ENCODE measurements around the gene SMG7.

GRCh38 chr1:183562701-183563100 is 90.4 kb downstream of the SMG7 start:
- TF ChIP-seq POLR2A (IDR thresholded peaks at IDR 0.05): no peak
- no peak for TF ChIP-seq CTCF (IDR thresholded peaks at IDR 0.05)
